Panc1 (cell line): Measurements from ENCODE around the gene NPR1. TPM values are rescaled to one million over a fixed set of nuclear protein-coding genes. Genes with fewer than 3 reads are reported as not detected.
"Not testable (repeated sequence)": the region's sequence is repeated elsewhere in the genome, so short reads cannot be mapped to it uniquely, and the experiment has no call there.

ENCODE experiments used
- ATAC-seq: fragments of 200-7000 bp; cut with Tn5 transposase; 2 replicates; pipeline ENCODE4 v1.9.1; 2020; ENCODE audit warnings: mild to moderate bottlenecking, moderate library complexity
- BruUV-seq: library from RNA; stranded (reverse); fragments of 400-500 nt; replicated peaks from 2 replicates; lab custom pipeline; 2021; lab: Mats Ljungman, UMichigan
- CTCF ChIA-PET: fragments of 300-600 bp; sonication (Branson Sonifier 250); formaldehyde crosslinking; loops from one replicate; lab custom pipeline; 2022; ENCODE audit warnings: antibody characterized with exemption; lab: Charles Lee
- POLR2A ChIA-PET: fragments of 300-600 bp; sonication (Branson Sonifier 250); formaldehyde crosslinking; loops from one replicate; lab custom pipeline; 2022; ENCODE audit warnings: antibody characterized with exemption; lab: Charles Lee
- DNase-seq: peaks from one replicate; pipeline ENCODE4 v3.0.0-alpha.2; 2010; ENCODE audit warnings: low read depth, low spot score
- H3K27ac ChIP-seq: 2 replicates; pipeline ENCODE4 v1.5.1; 2011; ENCODE audit warnings: mild to moderate bottlenecking, low read length, inconsistent platforms
- H3K27me3 ChIP-seq: fragments of 200-500 bp; sonication (Bioruptor generic); 2 replicates; pipeline ENCODE4 v1.6.0; 2014; ENCODE audit warnings: low read length, inconsistent platforms; ENCODE audit not compliant: control insufficient read depth, insufficient read depth
- H3K36me3 ChIP-seq: fragments of 200-500 bp; sonication (Bioruptor generic); 2 replicates; pipeline ENCODE4 v1.5.1; 2014; ENCODE audit warnings: inconsistent platforms, mild to moderate bottlenecking, low read length, moderate library complexity; ENCODE audit not compliant: control insufficient read depth, insufficient read depth
- H3K4me1 ChIP-seq: 2 replicates; pipeline ENCODE4 v1.5.1; 2011; ENCODE audit warnings: inconsistent platforms, mild to moderate bottlenecking, low read length, moderate library complexity; ENCODE audit not compliant: control insufficient read depth, insufficient read depth
- H3K4me3 ChIP-seq, 2 experiments: 2 replicates each; pipeline ENCODE4 v1.5.1; 2011 to 2012; ENCODE audit warnings: low read depth in 2 of 2, low read length in 2 of 2, mild to moderate bottlenecking in 2 of 2, inconsistent platforms in 1 of 2, moderate library complexity in 1 of 2
- H3K9me3 ChIP-seq: fragments of 200-500 bp; sonication (Bioruptor generic); 2 replicates; pipeline ENCODE4 v1.5.1; 2014; ENCODE audit warnings: low read depth, mild to moderate bottlenecking, inconsistent platforms, low read length, moderate library complexity; ENCODE audit not compliant: control insufficient read depth, insufficient read depth
- CTCF ChIP-seq: fragments of 450-650 bp; IDR thresholded peaks from 2 replicates; pipeline ENCODE4 v1.5.1; 2017; ENCODE audit warnings: mild to moderate bottlenecking
- POLR2AphosphoS5 ChIP-seq: IDR thresholded peaks from 2 replicates; pipeline ENCODE4 v1.6.1; 2012; ENCODE audit warnings: mild to moderate bottlenecking, low read depth, low read length, moderate library complexity
- REST ChIP-seq, 2 experiments: IDR thresholded peaks; 2 replicates each; pipeline ENCODE4 v1.6.1; 2011 to 2012; ENCODE audit warnings: low read depth in 2 of 2, control low read depth in 1 of 2, low read length in 1 of 2, mild to moderate bottlenecking in 1 of 2, moderate library complexity in 1 of 2; ENCODE audit not compliant: insufficient read depth in 1 of 2
- SIN3A ChIP-seq: IDR thresholded peaks from 2 replicates; pipeline ENCODE4 v1.6.1; 2012; ENCODE audit warnings: low read depth, mild to moderate bottlenecking, low read length, moderate library complexity, borderline replicate concordance; ENCODE audit not compliant: insufficient read depth
- TCF7L2 ChIP-seq: IDR thresholded peaks from 2 replicates; pipeline ENCODE4 v1.6.1; 2011; ENCODE audit warnings: mild to moderate bottlenecking, low read depth, low read length, inconsistent platforms
- in situ Hi-C: cut with HindIII; loops from 2 replicates; pipeline ENCODE4 v1.10.0; 2016; ENCODE audit warnings: low sequenced_read_pairs, low pct_unique_long_range_greater_than_20kb
- intact Hi-C: fragments of 100-400 bp; cut with micrococcal nuclease; formaldehyde crosslinking; loops from one replicate; pipeline ENCODE4 v1.10.0; 2022; ENCODE audit not compliant: unreplicated experiment
- total RNA-seq: library from RNA; stranded (reverse); gene quantifications from one replicate; pipeline ENCODE4 v1.2.1, GENCODE V29; 2021; ENCODE audit not compliant: unreplicated experiment

The NPR1 gene
- total RNA-seq, 1 experiment from 2014 or later: 0.36 TPM

GRCh38 chr1:153670859-153671627, 7.4 kb upstream of the NPR1 start, which contains the start of gene ILF2:
ILF2 (minus strand) TSS chr1:153670993; CDS start chr1:153670922, 71 bp downstream.
- Histone ChIP-seq H3K4me3 (peak within 1 kb of the TSS; percentile 85 to 96), H3K27me3 (no peaks in the 10 kb centered on the region), H3K36me3 (peaks cover 17% of the 10 kb centered on the region), H3K9me3 (no peaks in the 10 kb centered on the region), H3K27ac (peak within 1 kb of the TSS; percentile 94), H3K4me1 (peaks cover 14% of the 10 kb centered on the region; the same call in 1 of the 2 replicates)
- in situ Hi-C loops (no loop called here), intact Hi-C loops (no loop called here)
- peak; percentile 94 for ATAC-seq
- ChIA-PET CTCF (interaction anchor here (0.6 to 1.5 kb wide), 2 partner anchors 99 to 150 kb away, joined by 3 to 14 read pairs; no protein-coding TSS in a partner anchor), POLR2A (interaction anchor here (0.8 kb wide), 1 partner anchor 319 kb away, joined by 3 read pairs; no protein-coding TSS in a partner anchor)
- peak; percentile 100 for DNase-seq
- TF ChIP-seq CTCF: peak; percentile 25; the same call in 1 of the 2 replicates
- TF ChIP-seq POLR2AphosphoS5: peak; percentile 93
- peak; percentile 66 for TF ChIP-seq TCF7L2
- TF ChIP-seq REST (IDR thresholded peaks at IDR 0.05; ENCODE audit: insufficient read depth in 1 of 2, low read depth in 2 of 2, low read length in 1 of 2): no peak
- TF ChIP-seq SIN3A: no peak
- no TSS peak for BruUV-seq

GRCh38 chr1:153671628-153672353, 6.7 kb upstream of the NPR1 start:
- H3K27me3 ChIP-seq, intact Hi-C loops, BruUV-seq, in situ Hi-C loops, DNase-seq, H3K9me3 ChIP-seq: not testable (repeated sequence)
- CTCF ChIA-PET: interaction anchor here (0.6 to 1.5 kb wide), 2 partner anchors 100 to 149 kb away, joined by 3 to 14 read pairs; no protein-coding TSS in a partner anchor
- H3K36me3 ChIP-seq: peaks cover 17% of the 10 kb centered on the region
- peak overlapping the region; percentile 85 to 96 for H3K4me3 ChIP-seq
- ATAC-seq: peak; percentile 29
- POLR2A ChIA-PET: interaction anchor here (0.6 to 0.8 kb wide), 3 partner anchors 296 to 1616 kb away, joined by 3 read pairs; no protein-coding TSS in a partner anchor
- peaks cover 14% of the 10 kb centered on the region; the same call in 1 of the 2 replicates for H3K4me1 ChIP-seq
- peak; percentile 33; the same call in 1 of the 2 replicates for TF ChIP-seq CTCF
- peak overlapping the region; percentile 78 for H3K27ac ChIP-seq
